GM13976 (cell line): ENCODE results near the gene CDKN1C.
A peak's percentile ranks its signal among the peaks of the same experiment; 100 is the strongest.

Experiments used
- DNase-seq: peaks from one replicate; pipeline ENCODE4 v3.0.0; 2012; ENCODE audit warnings: low spot score
- in situ Hi-C: fragments of 300-500 bp; cut with MboI; formaldehyde crosslinking; loops from one replicate; pipeline ENCODE4 v1.12.0; 2022; ENCODE audit warnings: low sequenced_read_pairs, mixed read lengths, inconsistent platforms; ENCODE audit not compliant: unreplicated experiment
- TF ChIP-seq, protein P1 (sequence below): IDR thresholded peaks from 2 replicates; pipeline ENCODE4 v1.5.1; 2012; ENCODE audit warnings: borderline replicate concordance, mild to moderate bottlenecking; ENCODE audit not compliant: insufficient read depth; ENCODE audit errors: extremely low read depth, missing control alignments, control extremely low read depth

Gene CDKN1C

DNA sequence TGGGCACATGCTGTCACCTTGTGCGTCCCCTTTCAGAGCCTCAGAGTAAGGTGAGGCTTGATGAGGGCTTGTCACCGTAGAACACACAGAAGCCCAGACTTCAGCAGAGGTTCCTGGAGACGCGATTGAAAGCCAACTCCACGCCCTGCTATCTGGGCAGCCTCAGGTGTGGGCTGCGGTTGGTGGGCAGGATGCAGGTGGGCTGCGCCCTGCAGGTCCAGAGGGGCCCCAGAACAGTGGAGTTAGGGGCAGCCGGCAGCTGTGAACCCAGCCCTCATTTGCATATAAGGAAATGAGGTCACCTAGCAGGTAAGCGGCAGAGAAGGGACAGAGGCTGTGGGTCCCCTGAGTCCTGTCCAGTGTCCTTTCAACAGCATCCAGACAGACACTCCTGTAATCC lies 28.2 kb upstream of the CDKN1C start:
- peak; percentile 42 for DNase-seq
- TF ChIP-seq, protein P1, sequence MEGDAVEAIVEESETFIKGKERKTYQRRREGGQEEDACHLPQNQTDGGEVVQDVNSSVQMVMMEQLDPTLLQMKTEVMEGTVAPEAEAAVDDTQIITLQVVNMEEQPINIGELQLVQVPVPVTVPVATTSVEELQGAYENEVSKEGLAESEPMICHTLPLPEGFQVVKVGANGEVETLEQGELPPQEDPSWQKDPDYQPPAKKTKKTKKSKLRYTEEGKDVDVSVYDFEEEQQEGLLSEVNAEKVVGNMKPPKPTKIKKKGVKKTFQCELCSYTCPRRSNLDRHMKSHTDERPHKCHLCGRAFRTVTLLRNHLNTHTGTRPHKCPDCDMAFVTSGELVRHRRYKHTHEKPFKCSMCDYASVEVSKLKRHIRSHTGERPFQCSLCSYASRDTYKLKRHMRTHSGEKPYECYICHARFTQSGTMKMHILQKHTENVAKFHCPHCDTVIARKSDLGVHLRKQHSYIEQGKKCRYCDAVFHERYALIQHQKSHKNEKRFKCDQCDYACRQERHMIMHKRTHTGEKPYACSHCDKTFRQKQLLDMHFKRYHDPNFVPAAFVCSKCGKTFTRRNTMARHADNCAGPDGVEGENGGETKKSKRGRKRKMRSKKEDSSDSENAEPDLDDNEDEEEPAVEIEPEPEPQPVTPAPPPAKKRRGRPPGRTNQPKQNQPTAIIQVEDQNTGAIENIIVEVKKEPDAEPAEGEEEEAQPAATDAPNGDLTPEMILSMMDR = no peak
- in situ Hi-C loops = no loop called here

DNA sequence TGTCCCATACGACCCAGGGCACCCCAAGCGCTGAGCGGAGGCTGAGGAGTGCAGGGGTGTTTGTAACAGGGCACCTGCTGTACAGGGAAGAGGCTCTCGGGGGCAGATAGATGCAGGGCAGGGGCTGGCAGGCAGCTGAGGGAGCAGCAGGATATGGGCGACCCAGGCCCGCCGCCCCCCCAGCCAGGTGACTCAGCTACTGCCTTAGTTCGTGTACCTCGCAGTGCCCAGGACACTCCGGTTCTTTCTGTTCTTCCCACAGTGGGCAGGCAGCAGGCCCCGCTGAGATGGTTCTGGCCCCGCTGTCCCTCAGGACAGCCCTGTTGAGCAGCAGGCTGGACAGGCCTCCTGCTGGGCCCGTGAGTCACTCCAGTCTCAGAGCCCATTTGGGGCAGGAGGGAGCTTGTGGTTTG lies 27.4 kb upstream of the CDKN1C start:
- in situ Hi-C loops = no loop called here
- TF ChIP-seq, protein P1 = no peak
- DNase-seq = no peak

DNA sequence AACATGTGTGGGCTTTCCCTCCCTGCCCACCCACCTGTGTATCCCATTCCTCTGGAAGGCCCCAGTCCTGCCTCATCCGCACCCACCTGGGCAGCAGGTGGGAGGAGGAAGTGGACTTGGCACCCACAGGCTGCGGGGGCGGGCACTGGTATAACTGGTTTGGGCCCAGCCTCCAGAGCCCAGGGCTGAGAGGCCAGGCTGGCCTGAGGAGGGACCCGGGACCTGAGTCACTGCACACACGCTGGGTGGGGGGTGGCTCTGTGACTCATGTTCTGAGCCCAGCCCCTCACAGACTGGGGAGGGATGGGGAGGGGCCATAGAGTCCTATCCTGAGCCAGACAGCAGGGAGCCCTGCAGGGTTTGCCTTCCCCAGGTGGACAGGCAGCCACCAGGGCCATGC lies 26.9 kb upstream of the CDKN1C start:
- peak; percentile 39 for DNase-seq
- in situ Hi-C loops = no loop called here
- TF ChIP-seq, protein P1 = no peak

DNA sequence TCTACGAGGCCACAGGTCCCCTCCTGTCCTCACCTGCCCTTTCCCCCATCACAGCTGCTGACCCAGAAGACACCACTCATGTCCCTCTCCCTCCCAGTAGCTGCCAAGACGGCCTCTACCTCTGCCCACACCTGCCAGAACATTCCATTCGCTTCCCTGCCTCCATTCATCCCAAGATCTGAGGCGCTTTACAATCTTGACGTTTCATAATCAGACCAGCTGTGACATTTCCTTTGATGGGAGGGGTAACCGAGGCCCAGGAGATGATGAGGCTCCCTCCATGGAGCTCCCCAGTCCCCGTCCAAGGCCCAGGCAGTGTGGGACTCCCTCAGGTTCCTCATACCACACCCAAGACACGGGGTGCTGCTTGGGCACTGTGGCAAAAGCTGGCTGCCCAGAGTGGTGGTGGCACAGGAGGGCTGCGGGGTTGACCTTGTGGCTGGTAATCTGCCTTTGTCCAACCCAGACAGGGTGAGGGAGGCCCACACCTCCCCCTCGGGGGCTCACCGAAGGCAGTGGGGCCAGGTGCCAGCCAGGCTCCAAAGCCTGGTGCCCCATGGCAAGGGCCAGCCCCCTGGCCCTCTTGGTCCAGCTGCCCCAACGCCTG lies 26.3 kb upstream of the CDKN1C start:
- TF ChIP-seq, protein P1 = no peak
- in situ Hi-C loops = no loop called here
- no peak for DNase-seq

DNA sequence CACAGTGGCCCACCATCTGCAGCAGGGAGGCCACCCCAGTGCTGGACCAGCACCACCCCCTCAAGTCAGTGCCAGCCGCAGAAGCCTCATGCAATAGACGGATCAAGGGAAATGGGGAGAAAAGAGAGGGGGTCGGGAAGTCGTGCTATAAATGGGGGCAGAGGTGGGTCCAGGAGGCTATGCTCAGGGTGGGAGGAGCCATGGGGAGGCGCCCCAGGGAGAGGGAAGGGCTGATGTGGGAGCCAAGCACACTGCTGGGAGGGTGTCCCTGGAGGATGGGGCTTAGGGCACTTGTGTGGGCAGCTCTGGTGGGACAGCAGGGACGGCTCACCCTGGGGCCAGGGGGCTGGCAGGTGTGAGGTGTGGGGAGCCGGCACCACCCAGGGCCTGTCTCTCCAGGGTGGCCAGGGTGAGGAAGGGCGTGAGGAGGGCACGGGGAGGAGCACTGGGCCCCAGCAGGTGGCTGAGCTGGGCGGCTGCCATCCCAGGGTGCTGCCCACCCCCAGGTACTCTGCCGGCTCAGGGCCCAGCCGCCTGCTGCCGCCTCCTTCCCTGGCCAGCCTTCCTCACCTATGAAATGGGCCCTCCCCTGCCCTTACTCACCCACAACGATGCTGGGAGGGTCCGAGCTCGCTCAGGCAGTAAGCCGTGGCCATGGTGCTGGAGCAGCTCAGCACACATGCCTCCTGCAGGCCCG lies 25.7 kb upstream of the CDKN1C start:
- TF ChIP-seq, protein P1 = no peak
- in situ Hi-C loops = no loop called here
- DNase-seq = peak; percentile 36

DNA sequence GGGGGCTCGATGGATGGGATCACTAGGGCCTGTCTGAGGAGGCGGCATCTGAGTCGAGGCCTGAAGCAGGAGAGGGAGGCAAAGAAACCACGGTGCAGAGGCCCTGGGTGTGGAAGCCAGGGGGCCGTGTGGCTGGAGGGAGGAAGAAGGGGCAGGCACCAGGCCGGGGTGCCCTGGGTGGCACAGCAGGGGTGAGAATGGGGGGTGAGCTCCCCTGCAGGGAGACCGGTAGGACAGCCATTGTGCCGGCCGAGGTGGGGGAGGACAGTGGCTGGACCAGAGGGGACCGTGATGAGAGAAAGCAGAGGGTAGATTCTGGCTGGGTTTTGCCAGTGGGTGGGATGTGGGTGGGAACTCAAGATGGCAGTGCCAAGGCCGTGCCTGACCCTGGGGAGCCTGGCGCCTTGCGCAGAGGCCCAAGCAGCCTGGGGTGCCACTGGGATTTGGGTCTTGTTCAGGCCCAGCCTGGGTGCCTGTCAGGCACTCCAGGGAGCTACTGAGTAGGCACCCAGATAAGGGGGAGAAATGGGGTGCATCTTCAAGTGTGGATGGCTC lies 24.9 kb upstream of the CDKN1C start:
- TF ChIP-seq, protein P1 = no peak
- in situ Hi-C loops = no loop called here
- no peak for DNase-seq
